ENCODE measurements around the gene GFRA4.

GFRA4 gene

GRCh38 chr20:3663031-3663701 lies at the start of gene GFRA4:
TSS of gene GFRA4 (minus strand) at chr20:3663399. CDS start at chr20:3663399, 0 bp downstream.
- DNase-seq (ENCODE audit: low spot score), result no peak

- no peak for DNase-seq (ENCODE audit: low spot score)
Measured at GRCh38 chr20:3712279-3712873, 49.2 kb upstream of the GFRA4 start, which contains the start of gene SIGLEC1. TSS of gene SIGLEC1 (minus strand) at chr20:3712600. CDS start at chr20:3707128, 5,472 bp downstream.

- DNase-seq (ENCODE audit: low spot score), result no peak
Measured at GRCh38 chr20:3711484-3711941, 48.3 kb upstream of the GFRA4 start.

GRCh38 chr20:3710703-3711483 lies 47.7 kb upstream of the GFRA4 start:
- DNase-seq (ENCODE audit: low spot score), result peak; percentile 52

- DNase-seq (ENCODE audit: low spot score), result no peak
Measured at GRCh38 chr20:3710011-3710466, 46.8 kb upstream of the GFRA4 start.

GRCh38 chr20:3707508-3707899 lies 44.3 kb upstream of the GFRA4 start:
- DNase-seq (ENCODE audit: low spot score), result no peak

- DNase-seq (ENCODE audit: low spot score), result no peak
Measured at GRCh38 chr20:3706774-3707507, 43.7 kb upstream of the GFRA4 start.

GRCh38 chr20:3705970-3706739 lies 43.0 kb upstream of the GFRA4 start:
- DNase-seq (ENCODE audit: low spot score), result no peak

- DNase-seq (ENCODE audit: low spot score), result no peak
Measured at GRCh38 chr20:3705491-3705969, 42.3 kb upstream of the GFRA4 start.

- DNase-seq (ENCODE audit: low spot score), result no peak
Measured at GRCh38 chr20:3704087-3704486, 40.9 kb upstream of the GFRA4 start.

- no peak for DNase-seq (ENCODE audit: low spot score)
Measured at GRCh38 chr20:3702611-3703391, 39.6 kb upstream of the GFRA4 start.

GRCh38 chr20:3701061-3701998 lies 38.1 kb upstream of the GFRA4 start:
- DNase-seq (ENCODE audit: low spot score), result no peak

GRCh38 chr20:3699037-3699436 lies 35.8 kb upstream of the GFRA4 start:
- no peak for DNase-seq (ENCODE audit: low spot score)

- DNase-seq (ENCODE audit: low spot score), result no peak
Measured at GRCh38 chr20:3698591-3699001, 35.4 kb upstream of the GFRA4 start.

GRCh38 chr20:3697588-3698305 lies 34.5 kb upstream of the GFRA4 start:
- no peak for DNase-seq (ENCODE audit: low spot score)

GRCh38 chr20:3696745-3697587 lies 33.8 kb upstream of the GFRA4 start:
- no peak for DNase-seq (ENCODE audit: low spot score)

GRCh38 chr20:3696200-3696599 lies 33.0 kb upstream of the GFRA4 start:
- no peak for DNase-seq (ENCODE audit: low spot score)

- DNase-seq (ENCODE audit: low spot score), result no peak
Measured at GRCh38 chr20:3694864-3695263, 31.7 kb upstream of the GFRA4 start.
